HG03280 (cell line): ENCODE measurements around the gene LRRC34.

Experiments
- ATAC-seq: cut with Tn5 transposase; IDR thresholded peaks from one replicate; pipeline ENCODE4 v1.9.1; 2021; ENCODE audit warnings: mild to moderate bottlenecking, moderate library complexity; ENCODE audit not compliant: unreplicated experiment

The LRRC34 gene

GRCh38 chr3:169815590-169816150, 3.0 kb upstream of the LRRC34 start:
- no peak for ATAC-seq

GRCh38 chr3:169813757-169814517, 1.2 kb upstream of the LRRC34 start:
- peak; percentile 90 for ATAC-seq

- no peak for ATAC-seq
Observed at GRCh38 chr3:169813278-169813677, 574 bp upstream of the LRRC34 start.

DNA sequence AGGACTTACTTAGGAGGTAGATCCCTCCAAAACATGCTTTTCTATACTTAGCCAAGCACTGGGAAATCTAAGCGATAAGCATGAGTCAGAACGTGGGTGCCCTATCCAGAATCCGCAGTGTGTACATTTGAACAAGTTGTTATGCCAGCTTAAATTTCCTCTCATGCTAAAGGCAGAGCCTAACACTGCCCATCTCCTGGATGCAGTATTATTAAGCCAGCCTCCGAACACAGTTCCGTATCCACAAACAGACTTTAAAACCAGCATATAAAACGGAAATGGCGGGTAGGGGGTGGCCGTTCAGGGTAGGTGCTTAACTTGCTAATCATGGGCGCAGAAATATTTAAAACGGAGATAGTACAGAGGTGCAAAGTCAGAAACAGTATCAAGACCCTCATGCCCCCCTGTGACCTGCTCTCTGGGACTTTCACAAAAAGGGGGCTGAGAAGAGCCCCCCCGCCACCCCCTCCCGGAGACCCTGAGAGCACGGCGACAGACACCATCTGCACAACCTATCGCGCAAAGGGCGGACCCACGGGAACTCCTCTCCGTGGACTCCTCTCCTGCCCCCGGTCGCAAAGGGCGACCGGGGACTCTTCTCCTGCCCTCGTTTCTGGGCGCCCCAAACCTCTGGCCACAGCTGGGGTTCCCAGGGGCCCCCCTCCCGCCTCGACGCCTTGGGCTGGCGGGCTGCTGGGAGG, 923 bp downstream of the LRRC34 start:
- no peak for ATAC-seq

DNA sequence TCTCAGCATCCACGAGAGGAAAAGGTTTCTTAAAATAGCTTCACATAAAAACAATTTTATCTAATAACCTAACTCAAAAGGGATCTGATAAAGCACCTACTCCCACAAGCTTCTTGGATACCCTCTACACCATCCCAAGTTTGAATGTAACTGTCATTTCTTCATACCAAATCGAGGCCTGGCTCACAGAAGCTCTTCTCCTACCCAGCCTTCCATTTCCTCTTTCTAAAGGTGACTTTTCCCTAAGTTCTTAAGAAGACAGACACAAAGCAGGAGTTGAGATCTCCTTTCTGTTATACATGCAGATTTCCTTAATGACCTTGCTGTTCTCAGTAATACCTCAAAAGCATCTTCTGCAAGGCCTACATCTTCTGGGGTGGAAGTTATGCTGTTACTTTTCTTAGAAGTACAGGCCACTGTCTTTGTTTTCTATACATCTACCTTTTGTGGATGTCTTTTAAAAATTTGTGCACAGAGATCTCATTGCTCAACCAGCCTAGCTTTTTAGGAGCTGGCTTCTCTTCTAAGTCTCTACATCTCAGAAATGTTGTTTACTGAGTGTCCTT, 3.4 kb downstream of the LRRC34 start:
- no peak for ATAC-seq

- ATAC-seq, result no peak
Observed at GRCh38 chr3:169804681-169805080, 8.0 kb downstream of the LRRC34 start.

DNA sequence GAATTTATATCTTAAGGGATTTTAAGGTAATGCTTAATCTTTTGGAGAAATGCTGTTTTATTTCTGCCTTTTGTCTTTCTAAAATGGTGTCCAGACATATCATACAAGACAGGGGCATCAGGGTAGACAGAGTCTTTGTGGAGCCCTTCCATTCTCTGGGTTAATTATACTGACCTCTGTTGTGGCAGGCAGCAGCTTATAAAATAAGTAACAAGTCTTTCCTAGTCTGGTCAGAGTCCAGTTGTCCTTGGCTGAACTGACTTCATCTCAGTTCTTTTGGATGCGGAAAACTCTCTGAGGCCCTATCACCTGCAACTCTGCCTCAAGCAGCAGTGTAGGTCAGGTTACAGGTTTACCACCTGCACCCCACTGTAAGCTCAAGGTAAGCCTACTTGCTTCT, 20.3 kb downstream of the LRRC34 start:
- ATAC-seq, result no peak

- no peak for ATAC-seq
Observed at GRCh38 chr3:169790687-169791429, 21.8 kb downstream of the LRRC34 start.

- ATAC-seq, result no peak
Observed at GRCh38 chr3:169790219-169790618, 22.5 kb downstream of the LRRC34 start.

- ATAC-seq, result no peak
Observed at GRCh38 chr3:169787791-169788190, 24.9 kb downstream of the LRRC34 start.

DNA sequence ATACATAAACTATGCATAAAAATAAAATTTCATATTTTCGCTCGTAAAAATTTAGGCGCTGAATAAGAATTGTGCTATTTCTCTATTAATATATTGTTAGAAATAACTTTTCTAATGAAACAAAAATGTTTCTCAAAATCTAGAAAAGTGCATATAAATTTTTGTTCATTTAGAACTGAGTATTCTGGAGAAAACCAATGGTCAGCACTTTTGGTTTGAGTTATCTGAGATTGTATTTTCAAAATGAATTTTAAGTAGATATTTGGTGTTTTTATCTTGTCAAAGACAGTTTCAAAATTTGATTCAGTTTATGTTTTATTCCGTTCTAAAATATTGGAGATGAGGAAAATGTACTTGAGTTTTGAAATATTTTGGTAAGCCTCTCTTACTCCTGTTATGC, 25.6 kb downstream of the LRRC34 start:
- ATAC-seq, result no peak

DNA sequence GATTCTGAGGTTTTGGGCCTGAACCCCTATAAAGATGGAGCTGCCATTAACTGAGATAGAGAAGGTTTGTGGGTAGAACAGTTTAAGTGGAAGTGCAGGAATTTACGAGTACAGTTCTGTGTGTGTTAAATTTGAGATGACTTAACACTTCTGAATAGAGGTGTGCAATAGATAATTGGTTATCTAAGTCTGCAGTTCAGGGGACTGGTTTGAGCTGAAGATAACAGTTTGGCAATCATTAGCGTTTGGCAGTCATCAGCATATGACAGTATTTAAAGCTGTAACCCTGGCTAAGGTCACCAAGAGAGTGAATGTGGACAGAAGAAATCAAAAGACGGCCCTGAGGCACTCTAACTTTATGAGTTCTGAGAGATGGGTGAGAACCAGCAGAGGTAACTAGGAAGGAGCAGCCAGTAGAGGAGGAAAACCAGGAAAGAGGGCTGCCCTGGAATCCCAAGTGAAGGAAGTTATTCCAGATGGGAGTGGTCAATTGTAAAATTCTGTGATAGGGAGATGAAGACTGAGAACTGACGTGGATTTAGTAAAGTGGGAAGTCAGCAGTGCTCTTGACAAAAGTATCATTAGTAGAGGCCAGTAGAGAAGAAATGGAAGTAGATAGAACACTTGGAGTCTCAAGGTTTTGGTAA, 31.4 kb downstream of the LRRC34 start:
- no peak for ATAC-seq

- ATAC-seq, result no peak
Observed at GRCh38 chr3:169780742-169781141, 32.0 kb downstream of the LRRC34 start.

DNA sequence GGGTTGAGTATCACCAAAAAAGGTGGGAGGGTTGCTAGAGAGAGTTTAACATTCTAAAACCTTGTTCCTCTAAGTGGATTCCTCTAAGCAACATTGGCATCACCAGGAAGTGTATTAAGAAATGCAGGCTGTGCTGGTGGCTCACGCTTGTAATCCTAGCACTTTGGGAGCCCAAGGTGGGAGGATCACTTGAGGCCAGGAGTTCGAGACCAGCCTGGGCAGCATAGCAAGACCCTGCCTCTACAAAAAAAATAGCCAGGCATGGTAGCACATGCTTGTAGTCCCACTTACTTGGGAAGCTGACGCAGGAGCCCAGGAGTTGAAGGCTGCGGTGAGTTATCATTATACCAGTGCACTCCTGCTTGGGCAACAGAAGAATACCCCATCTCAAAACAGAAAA, 34.9 kb downstream of the LRRC34 start:
- ATAC-seq, result no peak

DNA sequence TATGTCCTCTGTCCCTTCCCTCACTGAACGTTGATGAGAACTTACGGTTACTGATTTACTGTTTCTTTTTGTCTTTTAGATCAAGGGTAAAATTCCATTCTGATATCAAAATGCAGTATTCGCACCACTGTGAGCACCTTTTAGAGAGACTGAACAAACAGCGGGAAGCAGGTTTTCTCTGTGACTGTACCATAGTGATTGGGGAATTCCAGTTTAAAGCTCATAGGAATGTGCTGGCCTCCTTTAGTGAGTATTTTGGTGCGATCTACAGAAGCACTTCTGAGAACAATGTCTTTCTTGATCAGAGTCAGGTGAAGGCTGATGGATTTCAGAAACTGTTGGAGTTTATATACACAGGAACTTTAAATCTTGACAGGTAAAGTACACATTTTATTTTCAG, 38.5 kb downstream of the LRRC34 start:
- no peak for ATAC-seq

GRCh38 chr3:169772897-169773816, 39.5 kb downstream of the LRRC34 start, which contains the start of gene MYNN:
TSS of gene MYNN (plus strand) at chr3:169773396. CDS start at chr3:169774296, 900 bp downstream.
- ATAC-seq, result peak; percentile 83

GRCh38 chr3:169772305-169772896, 40.3 kb downstream of the LRRC34 start:
- peak; percentile 12 for ATAC-seq

DNA sequence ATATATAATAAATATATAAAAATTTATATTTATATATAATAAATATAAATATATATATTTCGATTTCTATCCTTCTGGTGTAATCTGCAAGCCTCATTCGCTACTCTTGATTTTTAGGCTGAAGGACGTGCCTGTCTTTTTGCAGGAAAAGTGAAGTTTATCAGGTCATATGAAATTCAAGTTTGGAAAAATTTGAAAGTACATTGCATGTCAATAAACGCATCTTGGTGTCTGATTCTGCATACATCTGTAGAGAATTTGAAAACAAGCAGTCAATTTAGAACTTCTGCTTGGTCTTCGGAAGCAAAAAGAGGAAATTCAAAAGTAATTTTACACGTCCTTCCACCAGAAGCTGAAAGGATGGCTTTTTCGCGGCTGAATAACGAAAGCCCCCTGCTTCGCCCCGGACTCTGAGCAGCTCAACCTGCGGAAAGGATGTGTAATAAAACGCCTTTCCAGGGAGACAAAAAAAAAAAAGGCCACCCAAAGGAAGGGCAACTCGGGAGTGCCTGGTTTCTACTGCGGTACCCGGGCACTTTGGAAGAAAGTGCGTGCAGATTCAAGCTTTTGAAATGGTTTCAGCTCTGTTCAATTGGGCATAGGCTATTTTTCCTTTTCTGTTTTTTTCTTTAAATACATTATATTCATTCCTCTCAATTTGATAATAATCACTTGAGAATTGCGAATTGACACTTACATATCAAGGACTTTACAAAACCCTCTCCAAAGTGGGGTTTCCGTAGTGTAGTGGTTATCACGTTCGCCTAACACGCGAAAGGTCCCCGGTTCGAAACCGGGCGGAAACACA, 41.0 kb downstream of the LRRC34 start:
- ATAC-seq, result peak; percentile 13
